IMR-90 (cell line): ENCODE results near the gene CPD. TPM values are rescaled to one million over a fixed set of nuclear protein-coding genes. Genes with fewer than 3 reads are reported as not detected.
A peak's percentile ranks its signal among the peaks of the same experiment; 100 is the strongest.

Experiments used
- ATAC-seq: fragments of 200-7000 bp; cut with Tn5 transposase; 2 replicates; pipeline ENCODE4 v1.9.1; 2020; ENCODE audit warnings: low read depth, mild to moderate bottlenecking, moderate library complexity
- BruUV-seq: library from RNA; stranded (reverse); fragments of 400-500 nt; replicated peaks from 2 replicates; lab custom pipeline; 2021; lab: Mats Ljungman, UMichigan
- CTCF ChIA-PET: fragments of 300-600 bp; formaldehyde crosslinking; extraction: SDS; loops from one replicate; lab custom pipeline; 2021; ENCODE audit warnings: antibody characterized with exemption; lab: Yijun Ruan, JAX
- POLR2A ChIA-PET: fragments of 300-600 bp; sonication (Branson Sonifier 250); formaldehyde crosslinking; loops from one replicate; lab custom pipeline; 2022; ENCODE audit warnings: antibody characterized with exemption; ENCODE audit not compliant: unreplicated experiment; lab: Charles Lee
- DNase-seq: peaks from one replicate; pipeline ENCODE4 v3.0.0; 2013
- H2AFZ ChIP-seq: replicated peaks from 2 replicates; pipeline ENCODE3; 2013; ENCODE audit warnings: low read length, mild to moderate bottlenecking; ENCODE audit not compliant: poor library complexity
- H2AK5ac ChIP-seq: 2 replicates; pipeline ENCODE4 v1.6.1; 2013; ENCODE audit warnings: low read depth, low read length, inconsistent platforms
- H2AK9ac ChIP-seq: replicated peaks from 2 replicates; pipeline ENCODE3; 2013; ENCODE audit warnings: mild to moderate bottlenecking, low read depth, low read length, moderate library complexity; ENCODE audit not compliant: poor library complexity
- H2BK120ac ChIP-seq: 2 replicates; pipeline ENCODE4 v1.6.1; 2013; ENCODE audit warnings: low read depth, low read length, inconsistent platforms
- H2BK15ac ChIP-seq: 3 replicates; pipeline ENCODE4 v1.6.1; 2013; ENCODE audit warnings: low read depth, low read length, inconsistent platforms
- H2BK20ac ChIP-seq: 2 replicates; pipeline ENCODE4 v1.6.1; 2013; ENCODE audit warnings: low read depth, mild to moderate bottlenecking, inconsistent platforms, low read length, moderate library complexity
- H2BK5ac ChIP-seq: 2 replicates; pipeline ENCODE4 v1.6.1; 2013; ENCODE audit warnings: mild to moderate bottlenecking, low read depth, low read length, inconsistent platforms; ENCODE audit not compliant: poor library complexity, severe bottlenecking
- H3K14ac ChIP-seq: replicated peaks from 2 replicates; pipeline ENCODE4 v1.6.1; 2013; ENCODE audit warnings: low read depth, low read length, inconsistent platforms
- H3K18ac ChIP-seq: 2 replicates; pipeline ENCODE4 v1.6.1; 2013; ENCODE audit warnings: low read depth, low read length, control low read depth
- H3K23ac ChIP-seq: 2 replicates; pipeline ENCODE4 v1.6.1; 2013; ENCODE audit warnings: low read depth, low read length, inconsistent platforms
- H3K27ac ChIP-seq: 2 replicates; pipeline ENCODE4 v1.5.1; 2013; ENCODE audit warnings: mild to moderate bottlenecking, control low read depth, low read length; ENCODE audit not compliant: insufficient read depth
- H3K27me3 ChIP-seq: 2 replicates; pipeline ENCODE4 v1.6.1; 2013; ENCODE audit warnings: low read length; ENCODE audit not compliant: control insufficient read depth, insufficient read depth
- H3K36me3 ChIP-seq: 2 replicates; pipeline ENCODE4 v1.6.1; 2013; ENCODE audit warnings: low read length, mixed read lengths; ENCODE audit not compliant: control insufficient read depth, insufficient read depth
- H3K4ac ChIP-seq: 2 replicates; pipeline ENCODE4 v1.6.1; 2013; ENCODE audit warnings: low read depth, low read length, inconsistent platforms
- H3K4me1 ChIP-seq: 2 replicates; pipeline ENCODE4 v1.6.1; 2013; ENCODE audit warnings: low read length, mixed read lengths; ENCODE audit not compliant: control insufficient read depth, insufficient read depth
- H3K4me2 ChIP-seq: 2 replicates; pipeline ENCODE4 v1.6.1; 2013; ENCODE audit warnings: low read depth, mild to moderate bottlenecking, control low read depth, low read length, moderate library complexity
- H3K4me3 ChIP-seq: 2 replicates; pipeline ENCODE4 v1.5.1; 2013; ENCODE audit warnings: low read depth, mild to moderate bottlenecking, control low read depth, low read length, moderate library complexity; ENCODE audit not compliant: insufficient read depth
- H3K56ac ChIP-seq: 2 replicates; pipeline ENCODE4 v1.6.1; 2013; ENCODE audit warnings: low read length, inconsistent platforms; ENCODE audit not compliant: insufficient read depth; ENCODE audit errors: extremely low read depth
- H3K79me1 ChIP-seq, 2 experiments: 2 replicates each; pipeline ENCODE4 v1.6.1; 2013; ENCODE audit warnings: low read length in 2 of 2, inconsistent platforms in 1 of 2, low read depth in 1 of 2
- H3K9ac ChIP-seq: 2 replicates; pipeline ENCODE4 v1.6.1; 2013; ENCODE audit warnings: low read depth, low read length, control low read depth
- H3K9me1 ChIP-seq: 2 replicates; pipeline ENCODE4 v1.6.1; 2013; ENCODE audit warnings: low read length, inconsistent platforms; ENCODE audit not compliant: insufficient read depth
- H3K9me3 ChIP-seq: 2 replicates; pipeline ENCODE4 v1.6.1; 2013; ENCODE audit warnings: low read length; ENCODE audit not compliant: control insufficient read depth, insufficient read depth
- H4K20me1 ChIP-seq: 2 replicates; pipeline ENCODE4 v1.6.1; 2013; ENCODE audit warnings: low read length, inconsistent platforms; ENCODE audit not compliant: insufficient read depth
- H4K5ac ChIP-seq: 2 replicates; pipeline ENCODE4 v1.6.1; 2013; ENCODE audit warnings: mild to moderate bottlenecking, low read depth, low read length, control low read depth
- H4K8ac ChIP-seq, 2 experiments: 2 replicates each; pipeline ENCODE4 v1.6.1; 2013; ENCODE audit warnings: low read depth in 2 of 2, low read length in 2 of 2, control low read depth in 1 of 2, inconsistent platforms in 1 of 2
- H4K91ac ChIP-seq: 2 replicates; pipeline ENCODE4 v1.6.1; 2013; ENCODE audit warnings: low read depth, low read length, inconsistent platforms; ENCODE audit not compliant: insufficient read depth
- CEBPB ChIP-seq: IDR thresholded peaks from 2 replicates; pipeline ENCODE4 v1.6.1; 2012; ENCODE audit warnings: low read depth, low read length, improper control_type of control experiment
- SMC3 ChIP-seq: fragments of 150-350 bp; IDR thresholded peaks from 2 replicates; pipeline ENCODE4 v1.6.1; 2016; ENCODE audit warnings: low read depth, mild to moderate bottlenecking, antibody characterized with exemption, low read length, moderate library complexity
- WGBS, 2 experiments: methylation state at CpG; one replicate each; pipeline versions ENCODE4 v1.1.5 to v1.1.7; 2013; ENCODE audit warnings: missing lambda C conversion rate in 2 of 2; ENCODE audit not compliant: insufficient read length in 1 of 2; ENCODE audit errors: extremely low coverage in 2 of 2; 5-methylcytosine and 5-hydroxymethylcytosine counted together
- dilution Hi-C: fragments of 300-500 bp; cut with HindIII; formaldehyde crosslinking; loops from one replicate; pipeline ENCODE4 v1.14.3; 2018; ENCODE audit warnings: low sequenced_read_pairs; ENCODE audit not compliant: unreplicated experiment
- in situ Hi-C: fragments of 300-500 bp; cut with MboI; formaldehyde crosslinking; loops from 3 replicates; pipeline ENCODE4 v1.14.3; 2019; ENCODE audit warnings: low sequenced_read_pairs, inconsistent platforms, mixed read lengths
- intact Hi-C: fragments of 100-400 bp; cut with micrococcal nuclease; formaldehyde crosslinking; loops from 2 replicates; pipeline ENCODE4 v1.10.0; 2022
- polyA plus RNA-seq, 3 experiments: library from polyadenylated mRNA; depleted of rRNA; stranded (reverse); fragments of >200 nt; gene quantifications; 2 replicates each; pipeline ENCODE4 v1.2.3, GENCODE V29; 2012; ENCODE audit warnings: low replicate concordance in 1 of 3
- total RNA-seq: library from RNA; depleted of rRNA; stranded (reverse); fragments of >200 nt; gene quantifications from 2 replicates; pipeline ENCODE4 v1.2.3, GENCODE V29; 2012

Gene CPD
- total and polyA plus RNA-seq, 2 of the 4 experiments (the other 2 are of a cell fraction): 23.4 to 94.5 TPM

DNA sequence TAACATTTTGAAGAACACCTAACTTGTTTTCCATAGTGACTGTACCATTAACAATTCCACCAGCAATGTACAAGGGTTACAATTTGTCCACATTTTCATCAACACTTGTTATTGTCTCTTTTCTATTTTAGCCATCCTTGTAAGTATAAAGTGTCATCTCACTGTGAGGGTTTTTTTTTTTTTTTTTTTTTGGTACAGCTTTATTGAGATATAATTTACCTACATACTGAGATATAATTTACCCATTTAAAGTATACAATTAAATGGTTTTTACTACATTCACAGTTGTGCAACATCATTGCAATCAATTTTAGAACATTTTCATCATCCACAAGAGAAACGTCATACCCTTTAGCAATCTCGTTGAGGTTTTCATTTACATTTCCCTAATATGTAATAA lies 27.0 kb upstream of the CPD start:
- Histone ChIP-seq H3K9me1 (no peaks in the 10 kb centered on the region; the same call in 1 of the 2 replicates), H3K27me3 (no peaks in the 10 kb centered on the region), H3K27ac (no peak overlapping the region), H2BK120ac (no peak overlapping the region), H3K56ac (no peak overlapping the region), H3K14ac (no peak overlapping the region), H4K20me1 (peaks cover 5% of the 10 kb centered on the region; the same call in 1 of the 2 replicates), H4K91ac (no peak overlapping the region), H2BK15ac (no peak overlapping the region), H3K9ac (no peak overlapping the region), H2AK5ac (no peak overlapping the region), H3K23ac (no peak overlapping the region), H3K4ac (no peak overlapping the region), H3K4me3 (no peak overlapping the region), H3K36me3 (no peaks in the 10 kb centered on the region), H4K5ac (no peak overlapping the region), H3K9me3 (no peaks in the 10 kb centered on the region), H2AK9ac (no peak overlapping the region), H2AFZ (no peak overlapping the region), H3K4me1 (peaks cover 4% of the 10 kb centered on the region), H2BK20ac (no peak overlapping the region), H4K8ac (no peak overlapping the region), H3K18ac (no peak overlapping the region), H2BK5ac (no peak overlapping the region), H3K4me2 (no peak overlapping the region), H3K79me1 (no peaks in the 10 kb centered on the region)
- DNase-seq (no peak), ATAC-seq (no peak)
- POLR2A ChIA-PET: no interaction called here
- intact Hi-C loops (no loop called here), in situ Hi-C loops (no loop called here), dilution Hi-C loops (no loop called here)
- BruUV-seq: no TSS peak
- WGBS, 2 experiments: no CpG with 5 or more reads among the region's 2 CpGs
- CTCF ChIA-PET: no interaction called here
- TF ChIP-seq SMC3 (no peak), CEBPB (peak; percentile 26; the same call in 1 of the 2 replicates)
